ENCODE data around the gene OR2T2.

GRCh38 chr1:248404024-248404423, 41.4 kb upstream of the OR2T2 start:
- TF ChIP-seq CTCF (conservative IDR thresholded peaks at IDR 0.05): no peak
- no peak for TF ChIP-seq EZH2 (IDR thresholded peaks at IDR 0.05; ENCODE audit: low read depth)
